Mammary epithelial cell (primary cell): Measurements from ENCODE around the gene CC2D1B.

Source experiments
- EZH2 ChIP-seq: IDR thresholded peaks from 2 replicates; pipeline ENCODE4 v1.6.1; 2012; ENCODE audit warnings: low read length, inconsistent platforms, borderline replicate concordance
- TF ChIP-seq, protein P1 (sequence below), 2 donors: IDR thresholded peaks in 1 of 2; conservative IDR thresholded peaks in 1 of 2; 2 replicates each; pipeline ENCODE4 v1.5.1; 2011 to 2012; ENCODE audit warnings: inconsistent platforms in 2 of 2, low read length in 2 of 2, mild to moderate bottlenecking in 2 of 2, control low read depth in 1 of 2, low read depth in 1 of 2; ENCODE audit not compliant: insufficient read depth in 1 of 2; ENCODE audit errors: extremely low read depth in 1 of 2

DNA sequence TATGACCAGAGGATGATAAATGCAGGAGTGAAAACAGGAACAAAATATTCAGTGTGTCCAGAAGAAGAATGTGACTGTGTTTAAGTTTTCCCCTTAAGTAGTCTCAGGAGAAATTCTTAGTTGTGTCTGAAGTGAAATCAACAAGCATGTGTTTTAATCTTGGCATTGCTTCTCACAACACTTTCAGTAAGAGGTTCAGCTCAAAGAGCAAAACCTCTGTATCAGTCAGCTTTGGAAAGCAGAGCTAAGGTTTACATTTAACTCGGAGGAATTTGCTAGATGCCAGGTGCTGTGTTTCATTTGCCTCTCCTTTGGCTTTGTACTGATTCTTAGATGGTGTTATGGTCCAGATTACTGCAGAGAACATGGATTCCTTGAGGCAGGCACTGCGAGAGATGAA, 28.6 kb downstream of the CC2D1B start:
- TF ChIP-seq, protein P1, sequence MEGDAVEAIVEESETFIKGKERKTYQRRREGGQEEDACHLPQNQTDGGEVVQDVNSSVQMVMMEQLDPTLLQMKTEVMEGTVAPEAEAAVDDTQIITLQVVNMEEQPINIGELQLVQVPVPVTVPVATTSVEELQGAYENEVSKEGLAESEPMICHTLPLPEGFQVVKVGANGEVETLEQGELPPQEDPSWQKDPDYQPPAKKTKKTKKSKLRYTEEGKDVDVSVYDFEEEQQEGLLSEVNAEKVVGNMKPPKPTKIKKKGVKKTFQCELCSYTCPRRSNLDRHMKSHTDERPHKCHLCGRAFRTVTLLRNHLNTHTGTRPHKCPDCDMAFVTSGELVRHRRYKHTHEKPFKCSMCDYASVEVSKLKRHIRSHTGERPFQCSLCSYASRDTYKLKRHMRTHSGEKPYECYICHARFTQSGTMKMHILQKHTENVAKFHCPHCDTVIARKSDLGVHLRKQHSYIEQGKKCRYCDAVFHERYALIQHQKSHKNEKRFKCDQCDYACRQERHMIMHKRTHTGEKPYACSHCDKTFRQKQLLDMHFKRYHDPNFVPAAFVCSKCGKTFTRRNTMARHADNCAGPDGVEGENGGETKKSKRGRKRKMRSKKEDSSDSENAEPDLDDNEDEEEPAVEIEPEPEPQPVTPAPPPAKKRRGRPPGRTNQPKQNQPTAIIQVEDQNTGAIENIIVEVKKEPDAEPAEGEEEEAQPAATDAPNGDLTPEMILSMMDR (conservative IDR thresholded peaks at IDR 0.05 in 1 of 2, IDR thresholded peaks at IDR 0.05 in 1 of 2; ENCODE audit: extremely low read depth in 1 of 2, insufficient read depth in 1 of 2, low read depth in 1 of 2, low read length in 2 of 2), result no peak
- TF ChIP-seq EZH2, result no peak
